Measurements from ENCODE around the gene ACOX1.
A peak's percentile ranks its signal among the peaks of the same experiment; 100 is the strongest.

ACOX1 gene

GRCh38 chr17:76008208-76008607 lies 29.2 kb upstream of the ACOX1 start:
- no peak for DNase-seq

- no peak for DNase-seq
These were observed 28.8 kb upstream of the ACOX1 start for GRCh38 chr17:76007850-76008165.

GRCh38 chr17:76007131-76007849 lies 28.3 kb upstream of the ACOX1 start:
- no peak for DNase-seq

- DNase-seq, result peak; percentile 43 to 85
These were observed 26.5 kb upstream of the ACOX1 start for GRCh38 chr17:76005263-76006149.

- DNase-seq, result no peak
These were observed 25.8 kb upstream of the ACOX1 start for GRCh38 chr17:76004750-76005262.

- no peak for DNase-seq
These were observed 24.9 kb upstream of the ACOX1 start for GRCh38 chr17:76003915-76004314.

GRCh38 chr17:76002100-76002499 lies 23.1 kb upstream of the ACOX1 start:
- DNase-seq, result no peak

- DNase-seq, result no peak
These were observed 22.0 kb upstream of the ACOX1 start, which contains the start of gene CDK3 for GRCh38 chr17:76000755-76001521. TSS of gene CDK3 (plus strand) at chr17:76000855. CDS start at chr17:76001426, 571 bp downstream.

- peak; percentile 23 to 76 for DNase-seq
These were observed 21.2 kb upstream of the ACOX1 start for GRCh38 chr17:76000016-76000754.

- DNase-seq, result no peak
These were observed 19.4 kb upstream of the ACOX1 start for GRCh38 chr17:75998327-75998795.

- no peak for DNase-seq
These were observed 18.0 kb upstream of the ACOX1 start for GRCh38 chr17:75996665-75997590.

GRCh38 chr17:75995385-75995925 lies 16.5 kb upstream of the ACOX1 start:
- no peak for DNase-seq

- DNase-seq, result no peak
These were observed 15.9 kb upstream of the ACOX1 start for GRCh38 chr17:75994802-75995370.

- DNase-seq, result no peak
These were observed 12.4 kb upstream of the ACOX1 start for GRCh38 chr17:75991396-75991795.

GRCh38 chr17:75987041-75987440 lies 8.1 kb upstream of the ACOX1 start:
- no peak for DNase-seq

GRCh38 chr17:75985986-75986385 lies 7.0 kb upstream of the ACOX1 start:
- DNase-seq, result no peak

GRCh38 chr17:75983501-75984181 lies 4.7 kb upstream of the ACOX1 start:
- no peak for DNase-seq

- DNase-seq, result no peak
These were observed 2.2 kb upstream of the ACOX1 start for GRCh38 chr17:75981019-75981615.

Measured in NCI-H526 (cell line).